Trophoblast cell (in vitro differentiated cells and primary cell): ENCODE measurements around the gene CPXM2.
A peak's percentile ranks its signal among the peaks of the same experiment; 100 is the strongest.

Experiments used
- DNase-seq, 2 donors: peaks; one replicate each; pipeline ENCODE4 v3.0.0-alpha.2; 2016
- H2AFZ ChIP-seq: 2 replicates; pipeline ENCODE4 v1.6.1; 2013; ENCODE audit warnings: low read length, moderate library complexity, mild to moderate bottlenecking; ENCODE audit not compliant: insufficient read depth, poor library complexity
- H2AK5ac ChIP-seq: 2 replicates; pipeline ENCODE4 v1.6.1; 2013; ENCODE audit warnings: mild to moderate bottlenecking, low read length
- H2BK120ac ChIP-seq: 2 replicates; pipeline ENCODE4 v1.6.1; 2013; ENCODE audit warnings: low read length, mild to moderate bottlenecking, moderate library complexity; ENCODE audit not compliant: insufficient read depth, poor library complexity
- H2BK12ac ChIP-seq: 2 replicates; pipeline ENCODE4 v1.6.1; 2013; ENCODE audit warnings: mild to moderate bottlenecking, low read length, moderate library complexity
- H2BK5ac ChIP-seq: 2 replicates; pipeline ENCODE4 v1.6.1; 2013; ENCODE audit warnings: low read length, low read depth, moderate library complexity, mild to moderate bottlenecking; ENCODE audit not compliant: poor library complexity
- H3K14ac ChIP-seq: 2 replicates; pipeline ENCODE4 v1.6.1; 2013; ENCODE audit warnings: mild to moderate bottlenecking, low read length
- H3K18ac ChIP-seq: 2 replicates; pipeline ENCODE4 v1.6.1; 2013; ENCODE audit warnings: mild to moderate bottlenecking, low read length
- H3K23ac ChIP-seq: 2 replicates; pipeline ENCODE4 v1.6.1; 2013; ENCODE audit warnings: low read length
- H3K27ac ChIP-seq: 2 replicates; pipeline ENCODE4 v1.5.1; 2013; ENCODE audit warnings: low read depth, mild to moderate bottlenecking, inconsistent platforms, low read length, moderate library complexity
- H3K27me3 ChIP-seq: 2 replicates; pipeline ENCODE4 v1.6.1; 2013; ENCODE audit warnings: inconsistent platforms, mild to moderate bottlenecking, low read length, moderate library complexity; ENCODE audit not compliant: insufficient read depth
- H3K36me3 ChIP-seq, 2 experiments: 1 replicate in 1 of 2; 2 replicates in 1 of 2; pipeline ENCODE4 v1.6.1; 2013; ENCODE audit warnings: low read length in 2 of 2, mild to moderate bottlenecking in 2 of 2, moderate library complexity in 1 of 2; ENCODE audit not compliant: insufficient read depth in 2 of 2, control insufficient read depth in 1 of 2
- H3K4ac ChIP-seq: 2 replicates; pipeline ENCODE4 v1.6.1; 2013; ENCODE audit warnings: low read depth, mild to moderate bottlenecking, low read length, moderate library complexity
- H3K4me1 ChIP-seq, 2 experiments: 1 replicate in 1 of 2; 2 replicates in 1 of 2; pipeline ENCODE4 v1.6.1; 2013; ENCODE audit warnings: low read length in 2 of 2, mild to moderate bottlenecking in 2 of 2, moderate library complexity in 1 of 2; ENCODE audit not compliant: insufficient read depth in 2 of 2, control insufficient read depth in 1 of 2
- H3K4me2 ChIP-seq: 2 replicates; pipeline ENCODE4 v1.6.1; 2013; ENCODE audit warnings: inconsistent platforms, mild to moderate bottlenecking, low read length, moderate library complexity
- H3K4me3 ChIP-seq: 2 replicates; pipeline ENCODE4 v1.5.1; 2013; ENCODE audit warnings: mild to moderate bottlenecking, low read depth, low read length, inconsistent platforms
- H3K79me1 ChIP-seq: one replicate; pipeline ENCODE4 v1.6.1; 2013; ENCODE audit warnings: low read length
- H3K79me2 ChIP-seq: 2 replicates; pipeline ENCODE4 v1.6.1; 2013; ENCODE audit warnings: low read length, mild to moderate bottlenecking; ENCODE audit not compliant: control insufficient read depth, insufficient read depth, poor library complexity
- H3K9ac ChIP-seq: 2 replicates; pipeline ENCODE4 v1.6.1; 2013; ENCODE audit warnings: mild to moderate bottlenecking, low read length
- H3K9me3 ChIP-seq: 2 replicates; pipeline ENCODE4 v1.6.1; 2013; ENCODE audit warnings: low read depth, mild to moderate bottlenecking, control low read depth, inconsistent platforms, low read length; ENCODE audit not compliant: insufficient read depth
- H4K12ac ChIP-seq: 2 replicates; pipeline ENCODE4 v1.6.1; 2013; ENCODE audit warnings: low read depth, mild to moderate bottlenecking, low read length, moderate library complexity
- H4K8ac ChIP-seq: 2 replicates; pipeline ENCODE4 v1.6.1; 2013; ENCODE audit warnings: low read depth, mild to moderate bottlenecking, low read length, moderate library complexity
- H4K91ac ChIP-seq: one replicate; pipeline ENCODE4 v1.6.1; 2013; ENCODE audit warnings: low read depth, mild to moderate bottlenecking, low read length, moderate library complexity
- WGBS: extraction: QIAGEN DNeasy Blood & Tissue Kit; methylation state at CpG from one replicate; pipeline ENCODE4 v1.1.7; 2013; ENCODE audit warnings: missing lambda C conversion rate; ENCODE audit not compliant: insufficient read length, insufficient coverage; ENCODE audit errors: extremely low coverage; 5-methylcytosine and 5-hydroxymethylcytosine counted together

Gene CPXM2

DNA sequence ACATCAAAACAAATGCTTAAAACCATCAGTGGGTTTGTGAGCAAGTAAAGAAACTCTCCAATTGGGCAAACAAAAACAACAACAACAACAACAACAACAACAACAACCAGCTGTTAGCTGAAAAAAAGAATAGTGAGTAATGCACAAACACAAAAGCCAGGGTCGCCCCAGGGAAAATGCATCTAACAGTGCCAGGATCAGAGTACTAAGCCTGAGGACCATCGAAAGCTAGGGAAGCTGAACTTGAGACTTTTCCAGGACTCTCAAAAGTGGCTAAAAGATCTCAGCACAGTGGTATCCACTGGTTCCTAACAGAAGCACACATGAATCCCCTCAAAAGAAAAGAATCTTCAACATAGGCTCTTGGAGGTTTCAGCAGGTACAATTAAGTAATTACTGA, 83.3 kb downstream of the CPXM2 start:
- no peak overlapping the region for H3K18ac ChIP-seq
- no CpG with 5 or more reads among the region's 2 CpGs for WGBS
- no peak for DNase-seq
- no peak overlapping the region for H2AFZ ChIP-seq
- H3K4ac ChIP-seq: no peak overlapping the region
- H3K9ac ChIP-seq: no peak overlapping the region
- no peaks in the 10 kb centered on the region for H3K27me3 ChIP-seq
- H3K27ac ChIP-seq: peak overlapping the region; percentile 17
- no peak overlapping the region for H3K14ac ChIP-seq
- no peaks in the 10 kb centered on the region for H3K36me3 ChIP-seq
- H2BK5ac ChIP-seq: no peak overlapping the region
- no peak overlapping the region for H2AK5ac ChIP-seq
- H3K79me2 ChIP-seq: no peaks in the 10 kb centered on the region
- no peaks in the 10 kb centered on the region for H3K9me3 ChIP-seq
- no peak overlapping the region for H4K12ac ChIP-seq
- peak overlapping the region; percentile 24 for H4K91ac ChIP-seq
- no peak overlapping the region for H3K23ac ChIP-seq
- no peak overlapping the region for H4K8ac ChIP-seq
- peak overlapping the region; percentile 76 for H2BK12ac ChIP-seq
- H3K79me1 ChIP-seq: no peaks in the 10 kb centered on the region
- H2BK120ac ChIP-seq: no peak overlapping the region
- peaks cover 0 to 2% of the 10 kb centered on the region in 2 experiments for H3K4me1 ChIP-seq
- H3K4me3 ChIP-seq: no peak overlapping the region
- no peak overlapping the region for H3K4me2 ChIP-seq

DNA sequence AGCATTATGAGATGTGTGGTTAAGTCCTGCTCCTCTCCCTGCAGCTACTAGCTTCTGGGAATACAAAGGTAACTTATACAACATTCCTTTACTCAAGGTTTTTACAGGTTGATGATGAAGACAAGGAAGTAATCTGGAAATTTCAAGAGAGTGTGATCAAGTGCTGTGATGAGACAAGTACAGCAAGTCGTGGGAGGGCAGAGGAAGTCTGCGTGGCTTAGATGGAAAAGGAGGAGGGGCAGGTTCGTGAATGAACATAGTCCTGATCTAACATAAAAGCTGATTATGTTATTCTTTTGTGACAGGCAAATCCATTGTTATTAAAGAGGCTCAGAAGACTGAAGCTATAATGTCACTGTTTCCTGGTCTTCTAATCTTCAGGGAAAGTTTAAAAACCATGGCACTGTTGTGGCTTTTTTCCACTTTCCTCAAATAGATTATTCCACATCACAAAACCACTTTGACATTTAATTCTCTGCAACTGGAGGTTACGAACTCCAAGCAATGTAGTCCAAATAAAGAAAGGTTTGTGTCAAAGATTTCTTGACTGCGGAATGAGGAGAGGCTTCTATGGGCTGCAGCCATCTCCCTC, 84.1 kb downstream of the CPXM2 start:
- H2AFZ ChIP-seq: no peak overlapping the region
- no peaks in the 10 kb centered on the region for H3K36me3 ChIP-seq
- H2BK5ac ChIP-seq: no peak overlapping the region
- no peak overlapping the region for H3K18ac ChIP-seq
- no peak overlapping the region for H4K8ac ChIP-seq
- H3K9ac ChIP-seq: no peak overlapping the region
- no peak overlapping the region for H3K4ac ChIP-seq
- no peak overlapping the region for H2AK5ac ChIP-seq
- H4K91ac ChIP-seq: no peak overlapping the region
- no peak overlapping the region for H3K14ac ChIP-seq
- no peak overlapping the region for H3K4me3 ChIP-seq
- DNase-seq: no peak
- no peaks in the 10 kb centered on the region for H3K9me3 ChIP-seq
- H3K79me2 ChIP-seq: no peaks in the 10 kb centered on the region
- H3K27ac ChIP-seq: no peak overlapping the region
- no CpG with 5 or more reads among the region's 5 CpGs for WGBS
- peaks cover 0 to 2% of the 10 kb centered on the region in 2 experiments for H3K4me1 ChIP-seq
- no peak overlapping the region for H2BK12ac ChIP-seq
- no peak overlapping the region for H4K12ac ChIP-seq
- H3K4me2 ChIP-seq: no peak overlapping the region
- no peak overlapping the region for H2BK120ac ChIP-seq
- H3K79me1 ChIP-seq: no peaks in the 10 kb centered on the region
- H3K27me3 ChIP-seq: no peaks in the 10 kb centered on the region
- H3K23ac ChIP-seq: no peak overlapping the region

DNA sequence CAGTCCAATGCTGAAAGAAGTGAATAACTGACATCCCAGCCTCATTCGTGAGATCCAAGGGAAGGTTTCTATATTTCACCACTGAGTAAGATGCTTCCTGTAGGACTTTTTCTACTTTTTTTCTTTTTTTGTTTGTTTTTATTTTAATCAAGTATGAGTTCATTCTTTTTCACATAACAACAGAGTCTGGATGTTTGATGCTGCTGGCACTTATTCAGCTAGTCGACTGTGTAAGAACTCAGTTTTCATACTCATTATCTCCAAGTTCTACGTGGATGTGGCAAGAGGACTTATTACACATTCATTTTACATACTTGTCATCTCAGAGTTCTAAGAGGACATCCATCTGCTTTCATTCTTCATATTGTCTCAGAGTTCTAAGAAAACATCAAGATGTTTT, 86.9 kb downstream of the CPXM2 start:
- H3K14ac ChIP-seq: no peak overlapping the region
- DNase-seq: no peak
- no peak overlapping the region for H3K18ac ChIP-seq
- no peak overlapping the region for H2AFZ ChIP-seq
- no peak overlapping the region for H2AK5ac ChIP-seq
- no peak overlapping the region for H4K91ac ChIP-seq
- H3K23ac ChIP-seq: no peak overlapping the region
- no peak overlapping the region for H3K4me2 ChIP-seq
- H3K27ac ChIP-seq: no peak overlapping the region
- H3K4me3 ChIP-seq: no peak overlapping the region
- no peaks in the 10 kb centered on the region for H3K9me3 ChIP-seq
- WGBS: no CpG with 5 or more reads among the region's 3 CpGs
- no peak overlapping the region for H2BK120ac ChIP-seq
- H2BK5ac ChIP-seq: no peak overlapping the region
- no peak overlapping the region for H3K4ac ChIP-seq
- H4K12ac ChIP-seq: no peak overlapping the region
- H3K79me1 ChIP-seq: no peaks in the 10 kb centered on the region
- H4K8ac ChIP-seq: no peak overlapping the region
- peaks cover 2 to 5% of the 10 kb centered on the region in 2 experiments for H3K4me1 ChIP-seq
- no peak overlapping the region for H2BK12ac ChIP-seq
- H3K9ac ChIP-seq: no peak overlapping the region
- H3K79me2 ChIP-seq: no peaks in the 10 kb centered on the region
- no peaks in the 10 kb centered on the region for H3K36me3 ChIP-seq
- H3K27me3 ChIP-seq: no peaks in the 10 kb centered on the region

DNA sequence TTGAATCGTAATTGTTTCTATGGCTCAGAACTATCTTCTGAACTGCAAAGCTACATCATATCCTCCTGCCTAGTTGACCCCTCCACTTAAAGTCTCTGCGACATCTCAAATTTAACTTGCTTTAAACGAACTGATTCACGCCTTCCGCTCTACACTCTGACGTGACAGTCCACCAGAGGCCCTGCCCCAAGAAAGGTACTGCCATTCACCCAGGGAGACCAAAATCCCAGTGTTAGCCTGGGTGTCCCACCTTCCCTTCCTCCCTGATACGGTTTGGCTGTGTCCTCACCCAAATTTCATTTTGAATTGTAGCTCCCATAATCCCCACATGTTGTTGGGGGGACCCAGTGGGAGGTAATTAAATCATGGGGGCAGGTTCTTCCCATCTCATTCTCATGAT, 90.8 kb downstream of the CPXM2 start:
- Histone ChIP-seq H2AFZ (no peak overlapping the region), H4K12ac (no peak overlapping the region), H3K79me1 (no peaks in the 10 kb centered on the region), H2BK120ac (no peak overlapping the region), H3K79me2 (no peaks in the 10 kb centered on the region), H3K4me2 (no peak overlapping the region), H3K4me1 (peaks cover 2 to 3% of the 10 kb centered on the region in 2 experiments), H3K9ac (no peak overlapping the region), H4K8ac (no peak overlapping the region), H4K91ac (no peak overlapping the region), H3K23ac (no peak overlapping the region), H3K4me3 (no peak overlapping the region), H3K27ac (peak overlapping the region; percentile 19), H3K9me3 (no peaks in the 10 kb centered on the region), H2BK5ac (no peak overlapping the region), H3K27me3 (no peaks in the 10 kb centered on the region), H2BK12ac (peak overlapping the region; percentile 67), H3K36me3 (no peaks in the 10 kb centered on the region), H3K4ac (no peak overlapping the region), H2AK5ac (no peak overlapping the region), H3K18ac (no peak overlapping the region), H3K14ac (no peak overlapping the region)
- no peak for DNase-seq
- WGBS: no CpG with 5 or more reads among the region's 7 CpGs
